ENCODE results near the gene ENTPD2.

The ENTPD2 gene

GRCh38 chr9:137026384-137026783 lies 27.5 kb downstream of the ENTPD2 start:
- Mint-ChIP-seq H3K9me3 (no peaks in the 10 kb centered on the region), H3K27me3 (ENCODE audit: low read depth) (peaks cover 4% of the 10 kb centered on the region), H3K36me3 (ENCODE audit: low read depth) (no peaks in the 10 kb centered on the region), H3K27ac (no peak overlapping the region), H3K4me3 (no peak overlapping the region), H3K4me1 (ENCODE audit: low read depth) (peaks cover 15% of the 10 kb centered on the region)

DNA sequence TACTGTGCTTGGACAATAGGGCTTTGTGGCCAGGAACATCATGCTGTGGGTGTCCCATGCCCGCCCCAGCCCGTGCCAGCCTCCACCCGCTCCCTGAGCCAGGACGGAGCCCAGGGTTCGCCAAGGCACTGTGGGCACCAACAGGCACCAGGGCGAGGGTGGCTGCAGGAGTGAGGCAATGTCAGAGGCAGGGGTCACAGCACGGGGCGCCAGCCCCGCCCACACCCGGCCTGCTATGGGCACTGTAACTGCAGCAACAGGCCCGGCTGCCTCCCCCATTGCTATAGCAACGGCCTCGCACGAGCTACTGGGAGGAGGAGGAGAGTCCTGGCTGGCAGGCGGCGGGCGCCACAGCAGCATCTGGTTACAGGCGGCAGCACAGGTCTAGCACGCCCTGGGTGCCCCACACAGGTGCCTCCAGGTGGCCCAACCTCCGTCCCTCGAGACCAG lies 28.3 kb downstream of the ENTPD2 start:
- Mint-ChIP-seq H3K4me3 (no peak overlapping the region), H3K36me3 (ENCODE audit: low read depth) (no peaks in the 10 kb centered on the region), H3K4me1 (ENCODE audit: low read depth) (peaks cover 11% of the 10 kb centered on the region), H3K9me3 (no peaks in the 10 kb centered on the region), H3K27me3 (ENCODE audit: low read depth) (peaks cover 4% of the 10 kb centered on the region), H3K27ac (no peak overlapping the region)

GRCh38 chr9:137023583-137023991 lies 30.3 kb downstream of the ENTPD2 start:
- H3K9me3 Mint-ChIP-seq, result no peaks in the 10 kb centered on the region
- no peak overlapping the region for H3K27ac Mint-ChIP-seq
- peaks cover 5% of the 10 kb centered on the region for H3K4me1 Mint-ChIP-seq (ENCODE audit: low read depth)
- no peak overlapping the region for H3K4me3 Mint-ChIP-seq
- peaks cover 4% of the 10 kb centered on the region for H3K27me3 Mint-ChIP-seq (ENCODE audit: low read depth)
- no peaks in the 10 kb centered on the region for H3K36me3 Mint-ChIP-seq (ENCODE audit: low read depth)

GRCh38 chr9:137023157-137023556 lies 30.7 kb downstream of the ENTPD2 start:
- Mint-ChIP-seq H3K27ac (no peak overlapping the region), H3K4me3 (no peak overlapping the region), H3K9me3 (no peaks in the 10 kb centered on the region), H3K4me1 (ENCODE audit: low read depth) (peaks cover 5% of the 10 kb centered on the region), H3K27me3 (ENCODE audit: low read depth) (peaks cover 4% of the 10 kb centered on the region), H3K36me3 (ENCODE audit: low read depth) (no peaks in the 10 kb centered on the region)

GRCh38 chr9:137022662-137023008 lies 31.2 kb downstream of the ENTPD2 start:
- no peaks in the 10 kb centered on the region for H3K36me3 Mint-ChIP-seq (ENCODE audit: low read depth)
- H3K27me3 Mint-ChIP-seq (ENCODE audit: low read depth), result peaks cover 4% of the 10 kb centered on the region
- no peak overlapping the region for H3K4me3 Mint-ChIP-seq
- peaks cover 5% of the 10 kb centered on the region for H3K4me1 Mint-ChIP-seq (ENCODE audit: low read depth)
- H3K27ac Mint-ChIP-seq, result no peak overlapping the region
- H3K9me3 Mint-ChIP-seq, result no peaks in the 10 kb centered on the region

GRCh38 chr9:137021979-137022661 lies 31.7 kb downstream of the ENTPD2 start:
- Mint-ChIP-seq H3K4me3 (no peak overlapping the region), H3K4me1 (ENCODE audit: low read depth) (peaks cover 3% of the 10 kb centered on the region), H3K9me3 (no peaks in the 10 kb centered on the region), H3K27ac (no peak overlapping the region), H3K36me3 (ENCODE audit: low read depth) (no peaks in the 10 kb centered on the region), H3K27me3 (ENCODE audit: low read depth) (peaks cover 1% of the 10 kb centered on the region)

DNA sequence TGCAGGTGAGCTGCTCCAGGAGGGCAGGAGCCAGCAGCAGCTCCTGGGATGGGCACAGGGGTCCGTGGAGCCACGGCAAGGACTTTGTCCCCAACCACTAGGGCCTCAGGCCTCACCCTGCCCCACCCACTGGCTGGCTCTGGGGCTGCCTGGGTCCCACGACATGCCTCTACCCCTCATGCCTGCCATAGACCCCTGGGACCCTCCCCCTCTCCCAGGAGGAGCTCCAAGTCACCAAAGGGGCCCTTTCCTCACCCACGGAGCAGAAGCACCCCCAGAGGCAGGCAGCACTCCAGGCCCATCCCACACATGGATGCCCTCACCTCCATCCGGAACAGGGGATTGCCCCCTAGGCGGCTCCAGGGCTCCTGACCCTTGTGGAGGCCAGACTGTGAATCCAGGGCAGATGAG lies 32.3 kb downstream of the ENTPD2 start:
- peaks cover 3% of the 10 kb centered on the region for H3K36me3 Mint-ChIP-seq (ENCODE audit: low read depth)
- no peak overlapping the region for H3K4me3 Mint-ChIP-seq

DNA sequence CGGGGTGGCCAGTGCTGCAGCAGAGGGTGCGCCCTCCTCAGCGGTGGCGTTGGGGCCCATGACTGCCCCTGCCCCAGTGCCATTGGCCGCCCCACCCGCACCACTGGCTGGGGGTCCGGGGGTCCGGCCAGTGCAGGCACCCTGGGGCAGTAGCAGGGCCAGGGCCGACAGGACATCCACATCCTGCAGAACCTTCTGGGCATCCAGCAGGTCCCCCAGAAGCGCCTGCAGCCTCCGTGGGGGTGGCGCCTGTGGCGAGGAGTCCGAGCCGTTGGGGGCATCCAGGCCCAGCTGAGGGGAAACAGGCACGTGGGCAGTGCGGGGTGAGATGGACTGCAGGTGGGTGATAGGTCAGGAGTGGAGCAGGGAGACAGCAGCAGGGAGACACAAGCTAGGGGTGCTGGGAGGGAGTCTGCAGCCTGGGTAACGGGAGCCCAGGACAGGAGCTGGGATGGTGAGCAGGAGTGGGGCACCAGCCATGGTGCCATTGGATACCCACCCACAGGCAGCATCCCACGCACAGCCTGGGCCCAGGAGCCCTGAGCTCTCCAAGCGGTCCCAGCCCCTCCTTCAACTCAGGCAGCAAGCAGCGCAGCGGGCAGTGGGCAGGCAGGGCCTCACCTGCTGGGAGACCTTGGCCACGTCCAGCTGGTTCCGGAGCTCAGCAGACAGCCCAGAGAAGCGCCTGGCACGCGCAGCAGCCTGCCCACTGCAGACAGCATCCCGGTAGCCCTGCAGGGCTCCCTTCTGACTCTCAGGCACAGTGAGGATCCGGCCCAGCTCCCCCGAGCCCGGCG lies 32.9 kb downstream of the ENTPD2 start:
- Mint-ChIP-seq H3K4me3 (no peak overlapping the region), H3K4me1 (ENCODE audit: low read depth) (peaks cover 3% of the 10 kb centered on the region), H3K9me3 (no peaks in the 10 kb centered on the region), H3K27me3 (ENCODE audit: low read depth) (no peaks in the 10 kb centered on the region), H3K27ac (no peak overlapping the region), H3K36me3 (ENCODE audit: low read depth) (peaks cover 3% of the 10 kb centered on the region)

More for the DNA sequence above, 32.3 kb downstream of the ENTPD2 start:
- Mint-ChIP-seq H3K27ac (no peak overlapping the region), H3K9me3 (no peaks in the 10 kb centered on the region), H3K4me1 (ENCODE audit: low read depth) (peaks cover 3% of the 10 kb centered on the region), H3K27me3 (ENCODE audit: low read depth) (no peaks in the 10 kb centered on the region)

GRCh38 chr9:137019891-137020683 lies 33.8 kb downstream of the ENTPD2 start:
- Mint-ChIP-seq H3K27me3 (ENCODE audit: low read depth) (no peaks in the 10 kb centered on the region), H3K27ac (no peak overlapping the region), H3K4me1 (ENCODE audit: low read depth) (peaks cover 3% of the 10 kb centered on the region), H3K36me3 (ENCODE audit: low read depth) (peaks cover 3% of the 10 kb centered on the region), H3K9me3 (no peaks in the 10 kb centered on the region), H3K4me3 (no peak overlapping the region)

- H3K27ac Mint-ChIP-seq, result no peak overlapping the region
- H3K4me3 Mint-ChIP-seq, result no peak overlapping the region
- H3K36me3 Mint-ChIP-seq (ENCODE audit: low read depth), result peaks cover 3% of the 10 kb centered on the region
- peaks cover 3% of the 10 kb centered on the region for H3K4me1 Mint-ChIP-seq (ENCODE audit: low read depth)
- H3K27me3 Mint-ChIP-seq (ENCODE audit: low read depth), result no peaks in the 10 kb centered on the region
- H3K9me3 Mint-ChIP-seq, result no peaks in the 10 kb centered on the region
Measured at GRCh38 chr9:137018761-137019559, 34.9 kb downstream of the ENTPD2 start.

DNA sequence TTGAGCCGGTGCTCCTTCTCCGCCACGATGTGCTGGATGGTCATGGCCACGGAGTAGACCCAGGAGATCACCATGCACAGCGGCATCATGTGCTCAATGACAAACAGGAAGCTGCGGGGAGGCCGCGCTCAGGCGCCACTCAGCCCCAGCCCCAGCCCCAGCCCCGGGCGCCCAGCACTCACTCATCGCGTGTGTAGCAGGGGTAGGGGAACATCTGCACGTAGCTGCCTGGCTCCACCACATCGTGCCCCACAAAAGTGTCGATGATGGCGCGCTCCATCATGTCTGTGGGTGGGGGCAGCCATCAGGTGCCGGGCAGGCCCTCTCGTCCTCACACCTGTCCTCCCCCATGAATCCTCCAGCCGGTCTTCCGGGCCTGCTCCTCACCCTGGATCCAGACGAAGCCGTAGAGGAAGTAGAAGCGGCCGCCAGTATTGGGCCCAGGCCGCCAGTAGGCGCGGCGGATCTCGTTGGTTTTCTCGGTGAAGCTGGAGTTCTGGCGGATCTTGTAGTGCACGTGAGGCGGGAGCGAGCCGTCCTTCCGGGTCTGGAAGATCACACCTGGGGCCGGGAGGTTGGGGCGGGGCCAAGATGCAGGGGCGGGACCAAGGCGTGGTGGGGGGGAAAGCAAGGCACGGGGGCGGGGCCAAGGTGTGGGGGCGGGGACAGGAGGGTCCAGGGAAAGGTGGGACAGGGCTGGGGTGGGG lies 35.9 kb downstream of the ENTPD2 start:
- Mint-ChIP-seq H3K4me3 (no peak overlapping the region), H3K36me3 (ENCODE audit: low read depth) (peaks cover 3% of the 10 kb centered on the region), H3K9me3 (no peaks in the 10 kb centered on the region), H3K4me1 (ENCODE audit: low read depth) (peaks cover 3% of the 10 kb centered on the region), H3K27me3 (ENCODE audit: low read depth) (no peaks in the 10 kb centered on the region), H3K27ac (no peak overlapping the region)

DNA sequence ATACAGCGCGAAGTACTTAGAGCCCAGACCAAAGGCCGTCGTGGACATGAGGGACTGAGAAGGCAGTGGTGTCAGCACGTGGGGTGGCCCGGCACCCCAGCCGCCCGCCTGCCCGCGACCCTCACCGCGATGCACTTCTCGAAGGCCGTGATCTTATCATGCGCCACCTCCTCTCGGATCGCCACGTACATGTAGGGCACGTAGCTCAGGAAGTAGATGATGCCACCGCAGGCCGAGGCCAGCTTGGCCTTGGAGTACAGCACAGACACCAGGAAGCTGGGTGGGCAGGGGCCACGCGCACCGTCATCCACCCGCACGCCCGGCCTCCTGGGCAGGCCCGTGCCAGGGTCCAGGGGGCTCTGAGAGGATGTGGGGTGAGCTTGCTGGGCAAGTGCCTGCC lies 36.8 kb downstream of the ENTPD2 start:
- H3K4me3 Mint-ChIP-seq, result no peak overlapping the region
- H3K27ac Mint-ChIP-seq, result no peak overlapping the region
- no peaks in the 10 kb centered on the region for H3K27me3 Mint-ChIP-seq (ENCODE audit: low read depth)
- H3K9me3 Mint-ChIP-seq, result no peaks in the 10 kb centered on the region
- H3K4me1 Mint-ChIP-seq (ENCODE audit: low read depth), result peaks cover under 1% of the 10 kb centered on the region
- peaks cover 3% of the 10 kb centered on the region for H3K36me3 Mint-ChIP-seq (ENCODE audit: low read depth)

DNA sequence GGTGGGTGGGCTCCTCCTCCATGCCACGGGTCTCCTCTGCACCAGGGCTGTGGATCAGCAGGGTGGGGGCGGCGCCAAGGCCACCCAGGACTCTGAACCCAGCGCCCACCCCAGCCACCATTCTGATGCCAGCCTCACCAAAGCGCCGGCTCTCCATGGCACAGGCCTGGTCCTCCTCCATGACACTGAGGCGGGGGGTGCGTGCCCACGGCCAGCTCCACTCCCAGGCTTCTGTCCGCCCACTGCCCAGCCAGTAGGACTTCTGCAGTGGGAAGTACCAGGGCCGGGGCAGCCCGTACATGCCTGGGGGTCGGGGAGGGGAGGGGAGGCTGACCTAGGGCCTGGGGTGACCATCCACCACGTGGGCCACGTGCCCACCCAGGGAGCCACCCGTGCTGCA lies 37.4 kb downstream of the ENTPD2 start:
- Mint-ChIP-seq H3K27me3 (ENCODE audit: low read depth) (no peaks in the 10 kb centered on the region), H3K27ac (no peak overlapping the region), H3K4me1 (ENCODE audit: low read depth) (no peaks in the 10 kb centered on the region), H3K9me3 (no peaks in the 10 kb centered on the region), H3K36me3 (ENCODE audit: low read depth) (peaks cover 3% of the 10 kb centered on the region), H3K4me3 (no peak overlapping the region)
